HG02938 (cell line): ENCODE measurements around the gene MAGI2.
"Not testable (repeated sequence)": the region's sequence is repeated elsewhere in the genome, so short reads cannot be mapped to it uniquely, and the experiment has no call there.

Experiments
- ATAC-seq: cut with Tn5 transposase; IDR thresholded peaks from one replicate; pipeline ENCODE4 v1.9.1; 2021; ENCODE audit warnings: mild to moderate bottlenecking, moderate library complexity; ENCODE audit not compliant: unreplicated experiment

MAGI2 gene

GRCh38 chr7:78265486-78265885 is 1188.0 kb downstream of the MAGI2 start:
- ATAC-seq: no peak

DNA sequence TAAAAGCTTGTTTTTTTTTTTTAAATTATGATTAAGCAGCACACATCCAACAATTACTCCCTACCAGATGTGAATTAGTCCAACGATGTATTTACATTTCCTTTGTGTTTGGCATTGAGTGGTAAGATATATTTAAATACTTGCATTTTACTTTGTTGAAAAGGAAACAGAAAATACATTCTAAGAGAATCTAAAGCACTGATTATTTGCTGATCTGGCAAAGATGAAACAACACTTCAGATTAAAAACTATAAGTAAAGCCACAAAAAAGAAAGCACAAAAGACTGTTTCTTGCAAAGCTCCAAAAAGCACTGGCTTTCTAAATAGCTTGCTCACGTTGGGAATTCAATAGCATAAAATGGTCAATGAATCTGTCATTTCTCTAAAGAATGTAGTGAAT is 1188.4 kb downstream of the MAGI2 start:
- no peak for ATAC-seq

DNA sequence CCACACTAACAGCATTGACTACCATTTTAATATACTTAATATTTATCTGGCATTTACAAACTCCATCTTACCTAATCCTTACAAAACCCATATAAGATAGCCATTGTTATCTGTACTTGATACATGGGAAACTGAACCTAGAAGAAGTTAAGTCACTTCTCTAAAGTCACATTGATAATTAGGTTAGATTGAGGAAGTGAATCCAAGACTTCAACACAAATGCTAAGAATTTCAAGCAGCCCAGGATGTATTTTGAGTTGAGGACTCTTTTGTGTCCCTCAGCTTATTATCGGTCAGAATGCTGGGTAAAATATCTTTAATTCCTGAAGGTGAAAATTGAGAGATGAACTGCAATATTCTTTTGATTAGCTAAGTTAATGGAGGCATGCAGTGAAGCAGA is 1189.4 kb downstream of the MAGI2 start:
- ATAC-seq: no peak

DNA sequence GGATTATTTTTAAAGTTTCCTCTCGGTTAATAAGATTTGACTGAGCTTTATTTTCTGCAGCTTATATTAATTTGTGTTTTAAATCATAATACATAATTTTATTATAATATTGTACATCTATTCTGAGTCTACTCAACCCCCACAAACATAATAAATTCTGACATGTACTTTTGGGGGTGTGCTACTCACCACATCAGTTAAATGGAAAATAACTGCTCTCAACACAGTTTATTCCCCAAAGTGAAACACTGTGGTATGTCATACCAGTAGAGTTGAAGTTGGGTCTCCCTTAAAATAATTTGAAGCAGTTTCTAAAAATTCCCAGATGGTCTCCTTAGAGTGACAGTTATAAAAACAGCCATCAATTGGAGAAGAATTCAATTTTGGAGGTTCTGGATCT is 1191.7 kb downstream of the MAGI2 start:
- no peak for ATAC-seq

DNA sequence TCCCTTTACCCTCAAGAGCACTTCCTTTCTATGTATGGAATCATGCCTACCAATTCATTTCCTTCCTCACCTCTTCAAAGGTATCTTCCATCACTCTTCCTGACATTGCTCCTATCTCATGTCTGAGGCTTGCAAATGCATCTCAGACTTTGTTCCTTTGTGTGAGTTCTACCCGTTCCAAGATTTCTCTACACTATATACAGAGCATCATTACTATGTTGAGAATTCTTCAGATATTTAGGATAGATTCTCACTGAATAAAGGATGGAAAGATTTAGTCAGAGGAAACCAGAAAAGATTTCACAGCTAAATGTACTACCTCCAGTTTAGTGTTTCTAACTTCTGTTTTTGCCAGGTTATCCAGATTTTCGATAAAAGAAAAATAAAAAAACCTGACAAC is 1192.2 kb downstream of the MAGI2 start:
- no peak for ATAC-seq

- ATAC-seq: no peak
These were observed 1192.6 kb downstream of the MAGI2 start for GRCh38 chr7:78260826-78261225.

DNA sequence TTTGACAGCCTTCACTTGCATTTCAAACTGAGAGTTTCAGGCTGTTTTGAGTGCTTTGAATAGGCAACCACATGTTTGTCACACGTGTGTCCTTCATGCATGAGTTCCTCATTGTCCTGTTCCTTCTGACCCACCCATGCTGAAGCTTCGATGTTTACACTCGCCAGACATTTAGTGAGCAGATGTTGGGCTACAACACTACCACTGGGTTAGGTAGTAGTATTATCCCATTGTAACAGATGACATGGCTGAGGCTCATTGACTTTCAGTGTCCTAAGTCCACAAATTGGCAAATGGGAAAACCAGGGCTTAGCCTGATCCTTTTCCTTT is 1198.8 kb downstream of the MAGI2 start:
- ATAC-seq: no peak

GRCh38 chr7:78253850-78254725 is 1199.4 kb downstream of the MAGI2 start:
- no peak for ATAC-seq

- ATAC-seq: no peak
These were observed 1204.6 kb downstream of the MAGI2 start for GRCh38 chr7:78248867-78249266.

- no peak for ATAC-seq
These were observed 1205.4 kb downstream of the MAGI2 start for GRCh38 chr7:78247910-78248689.

GRCh38 chr7:78240179-78240578 is 1213.3 kb downstream of the MAGI2 start:
- ATAC-seq: not testable (repeated sequence)

DNA sequence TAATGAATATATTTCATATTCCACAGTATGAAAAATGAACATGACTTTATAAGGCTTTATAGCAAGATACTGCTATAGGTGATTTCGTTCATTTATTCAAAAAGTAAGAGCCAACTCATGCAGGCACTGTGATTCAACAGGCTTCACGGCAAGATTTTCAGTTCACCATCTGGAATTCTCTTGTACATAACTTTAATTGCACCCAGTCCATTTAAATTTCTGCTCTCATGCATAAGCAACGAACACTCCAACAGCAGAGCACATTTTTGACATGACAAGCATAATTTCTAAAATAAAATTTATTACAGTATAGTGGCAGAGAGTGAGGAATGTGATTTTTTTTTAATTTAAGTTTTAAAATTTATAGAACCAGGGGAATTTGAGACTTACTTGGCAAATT is 1218.8 kb downstream of the MAGI2 start:
- ATAC-seq: no peak

GRCh38 chr7:78232806-78233205 is 1220.7 kb downstream of the MAGI2 start:
- ATAC-seq: no peak

DNA sequence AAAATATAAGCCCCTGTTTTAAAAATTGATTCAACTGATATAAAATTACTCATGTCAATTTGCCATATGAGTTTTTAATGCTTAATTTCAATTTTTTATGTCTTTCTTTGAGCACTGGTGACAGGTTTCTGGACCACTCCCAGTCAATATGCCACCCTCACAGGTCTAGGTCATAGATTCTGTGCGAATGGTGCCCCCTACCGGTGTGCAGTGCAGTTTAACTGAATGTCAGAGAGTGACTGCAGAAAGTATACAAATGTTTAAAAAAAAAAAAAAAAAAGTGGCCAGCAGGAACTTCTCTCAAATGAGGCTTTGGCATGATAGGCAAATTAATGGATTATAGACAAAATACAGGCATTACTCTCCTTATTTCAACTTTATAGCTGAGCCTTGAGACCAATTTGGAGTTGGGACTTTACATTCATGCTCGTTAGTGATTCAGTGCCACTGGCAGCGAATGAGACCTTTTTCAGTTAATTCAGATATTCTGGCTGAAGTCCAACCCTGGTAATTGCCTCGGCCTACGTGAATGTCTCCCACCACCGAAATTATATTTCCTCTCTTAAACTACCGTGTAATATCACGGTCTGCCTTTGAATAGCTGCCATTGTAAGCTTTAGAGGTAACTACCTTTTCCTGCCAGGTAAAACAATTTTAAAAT is 1227.3 kb downstream of the MAGI2 start:
- ATAC-seq: no peak

GRCh38 chr7:78225534-78225933 is 1227.9 kb downstream of the MAGI2 start:
- no peak for ATAC-seq

DNA sequence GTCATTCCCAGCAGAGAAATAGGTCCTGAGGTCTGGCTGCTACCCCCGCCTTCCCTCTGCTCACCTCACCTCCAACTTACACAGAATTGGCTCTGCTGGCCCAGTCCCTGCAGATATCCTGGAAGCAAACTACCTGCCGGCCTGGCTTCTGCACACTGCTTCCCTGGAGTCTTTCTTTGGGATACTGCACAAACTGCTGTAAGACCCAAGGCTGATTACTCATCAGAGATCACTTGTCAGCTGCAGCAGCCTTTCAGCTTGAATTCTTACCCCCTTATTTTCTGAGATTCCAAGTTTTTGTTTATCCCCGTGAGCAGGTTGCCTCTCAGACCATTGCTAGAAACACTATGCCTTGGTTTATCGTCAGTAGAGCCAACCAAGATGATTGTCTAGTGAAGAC is 1228.5 kb downstream of the MAGI2 start:
- ATAC-seq: no peak

- ATAC-seq: no peak
These were observed 1229.9 kb downstream of the MAGI2 start for GRCh38 chr7:78223598-78223997.

DNA sequence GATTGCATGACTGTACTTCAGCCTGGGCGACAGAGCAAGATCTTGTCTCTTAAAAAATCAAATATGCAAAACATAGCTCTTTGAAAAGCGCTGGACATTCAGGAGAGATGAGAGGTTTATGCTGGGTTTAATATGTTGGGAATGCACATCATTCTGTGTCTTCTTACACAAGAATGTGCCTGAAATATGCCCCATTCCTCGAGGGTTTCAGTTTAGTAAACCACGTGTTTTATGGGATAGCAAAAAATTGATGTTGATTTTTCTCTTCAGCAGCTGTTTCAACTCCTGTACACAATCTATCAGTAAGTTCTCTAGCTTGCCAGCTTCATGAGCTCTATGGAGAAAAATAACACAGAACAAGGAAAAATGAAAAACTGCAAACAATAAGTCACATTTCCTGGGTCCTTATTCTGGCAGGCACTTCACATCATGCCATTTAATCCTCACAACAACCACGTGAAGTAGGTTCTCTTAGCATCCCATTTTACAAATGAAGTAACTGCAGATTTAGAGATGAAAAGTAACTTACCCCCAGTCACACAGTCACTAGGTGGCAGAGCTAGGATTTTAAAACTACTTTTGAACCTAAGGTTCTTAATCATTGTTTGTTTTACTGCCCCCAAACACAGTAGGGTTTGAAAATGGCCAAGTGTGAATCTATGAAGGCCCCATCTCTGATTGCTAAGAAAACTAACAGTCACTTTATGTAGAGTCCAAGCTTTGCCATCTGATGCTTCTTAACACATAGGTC is 1231.3 kb downstream of the MAGI2 start:
- ATAC-seq: no peak

DNA sequence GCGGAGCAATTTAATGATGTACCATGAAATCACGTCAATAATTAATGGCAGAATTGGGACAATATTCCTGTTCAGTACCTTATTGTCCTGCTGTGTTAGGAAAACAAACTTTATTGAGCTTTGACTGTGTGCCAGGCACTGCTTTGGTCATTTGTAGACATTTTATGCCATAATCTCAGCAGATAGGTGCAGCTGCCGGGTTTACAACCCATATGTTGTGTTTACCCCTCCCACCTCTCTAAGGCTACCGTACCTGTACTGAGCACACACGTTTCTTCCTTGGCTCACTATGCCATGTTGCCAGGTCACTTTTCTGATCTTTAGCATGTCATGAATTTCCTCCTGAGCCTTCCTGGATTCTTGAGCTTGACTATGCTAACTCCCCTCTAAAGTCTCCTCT is 1232.7 kb downstream of the MAGI2 start:
- no peak for ATAC-seq

- ATAC-seq: no peak
These were observed 1234.6 kb downstream of the MAGI2 start for GRCh38 chr7:78218876-78219275.

GRCh38 chr7:78218051-78218450 is 1235.4 kb downstream of the MAGI2 start:
- ATAC-seq: no peak
